A549 (cell line): ENCODE data around the gene CTBP2. TPM values are rescaled to one million over a fixed set of nuclear protein-coding genes. Genes with fewer than 3 reads are reported as not detected.

Experiments
- ATAC-seq, 2 experiments: fragments of 200-7000 bp in 1 of 2; fragments of >200 bp in 1 of 2; cut with Nextera tagmentation in 1 of 2; cut with Tn5 transposase in 1 of 2; 3 replicates each; pipeline versions ENCODE4 v1.8.0 to v1.9.1; 2018 to 2020; ENCODE audit warnings: mild to moderate bottlenecking in 1 of 2, moderate library complexity in 1 of 2
- CTCF ChIA-PET: fragments of 300-600 bp; sonication (Branson Sonifier 250); formaldehyde crosslinking; extraction: SDS; loops from one replicate; lab custom pipeline; 2021; ENCODE audit warnings: antibody characterized with exemption, inconsistent platforms; lab: Yijun Ruan, JAX
- POLR2A ChIA-PET: fragments of 350-600 bp; formaldehyde crosslinking; extraction: SDS; loops from one replicate; lab custom pipeline; 2021; ENCODE audit warnings: antibody characterized with exemption, inconsistent platforms; lab: Yijun Ruan, JAX
- DNase-seq, 2 experiments: peaks; one replicate each; pipeline versions ENCODE4 v3.0.0 to v3.0.0-alpha.2; 2011 to 2016; ENCODE audit warnings: low read depth in 1 of 2, low spot score in 1 of 2
- FAIRE-seq: peaks from 2 replicates; lab custom pipeline; 2011; peaks lifted over from hg19 to GRCh38; lab: Jason Lieb, UNC
- H3K27ac ChIP-seq, 2 experiments: fragments of >200 bp; sonication (Bioruptor Twin); formaldehyde crosslinking; 3 replicates each; pipeline ENCODE4 v1.5.1; 2016 to 2017
- H3K4me1 ChIP-seq: fragments of >200 bp; sonication (Bioruptor Twin); formaldehyde crosslinking; 3 replicates; pipeline ENCODE4 v1.6.1; 2016
- H3K4me2 ChIP-seq: fragments of >200 bp; sonication (Bioruptor Twin); formaldehyde crosslinking; 3 replicates; pipeline ENCODE4 v1.6.1; 2016
- H3K4me3 ChIP-seq: fragments of >200 bp; sonication (Bioruptor Twin); formaldehyde crosslinking; 3 replicates; pipeline ENCODE4 v1.5.1; 2016
- H3K9me3 ChIP-seq: fragments of >200 bp; sonication (Bioruptor Twin); formaldehyde crosslinking; 3 replicates; pipeline ENCODE4 v1.6.1; 2016
- CHD2 ChIP-seq: fragments of 150-350 bp; IDR thresholded peaks from 2 replicates; pipeline ENCODE4 v1.6.1; 2014; ENCODE audit warnings: low read length; ENCODE audit not compliant: partially characterized antibody
- CHD4 ChIP-seq: fragments of 200-600 bp; sonication (generic); IDR thresholded peaks from 2 replicates; pipeline ENCODE4 v1.6.1; 2016; ENCODE audit warnings: antibody characterized with exemption, mild to moderate bottlenecking, borderline replicate concordance
- EHF ChIP-seq: fragments of 250-450 bp; sonication (Bioruptor Pico); IDR thresholded peaks from 2 replicates; pipeline ENCODE4 v1.5.0; 2020; ENCODE audit warnings: mild to moderate bottlenecking
- FOXS1 ChIP-seq: fragments of 250-450 bp; sonication (Bioruptor Pico); IDR thresholded peaks from 2 replicates; pipeline ENCODE4 v1.5.0; 2020; ENCODE audit warnings: mild to moderate bottlenecking, moderate library complexity
- GATA3 ChIP-seq: IDR thresholded peaks from 2 replicates; pipeline ENCODE4 v1.6.1; 2012; ENCODE audit warnings: borderline replicate concordance
- HEYL ChIP-seq: fragments of 250-450 bp; sonication (Bioruptor Pico); IDR thresholded peaks from 2 replicates; pipeline ENCODE4 v1.8.0; 2021; ENCODE audit warnings: mild to moderate bottlenecking, moderate library complexity
- HOXB13 ChIP-seq: fragments of 250-450 bp; sonication (Bioruptor Pico); IDR thresholded peaks from 2 replicates; pipeline ENCODE4 v1.5.0; 2020; ENCODE audit warnings: low read depth, mild to moderate bottlenecking, moderate library complexity
- KDM1A ChIP-seq: fragments of 200-600 bp; sonication (generic); IDR thresholded peaks from 2 replicates; pipeline ENCODE4 v1.6.1; 2016; ENCODE audit warnings: low read depth, mild to moderate bottlenecking
- NPAS2 ChIP-seq: fragments of 250-450 bp; sonication (Bioruptor Pico); IDR thresholded peaks from 2 replicates; pipeline ENCODE4 v1.8.0; 2022; ENCODE audit warnings: mild to moderate bottlenecking, moderate library complexity, borderline replicate concordance
- PHF8 ChIP-seq: fragments of 200-600 bp; sonication (generic); IDR thresholded peaks from 2 replicates; pipeline ENCODE4 v1.6.1; 2016; ENCODE audit warnings: low read depth, mild to moderate bottlenecking, antibody characterized with exemption, moderate library complexity, borderline replicate concordance
- RAD21 ChIP-seq, 2 experiments: fragments of >200 bp in 1 of 2; sonication (Bioruptor Twin) in 1 of 2; formaldehyde crosslinking in 1 of 2; IDR thresholded peaks in 1 of 2; conservative IDR thresholded peaks in 1 of 2; 2 replicates in 1 of 2; 3 replicates in 1 of 2; pipeline ENCODE4 v1.6.1; 2012 to 2018; ENCODE audit warnings: inconsistent platforms in 1 of 2
- RNF2 ChIP-seq: fragments of 200-600 bp; sonication (generic); IDR thresholded peaks from 2 replicates; pipeline ENCODE4 v1.6.1; 2016; ENCODE audit warnings: low read depth, mild to moderate bottlenecking, antibody characterized with exemption, moderate library complexity, borderline replicate concordance
- SREBF2 ChIP-seq: fragments of 450-650 bp; IDR thresholded peaks from 2 replicates; pipeline ENCODE4 v1.6.1; 2014; ENCODE audit warnings: mild to moderate bottlenecking, moderate library complexity
- ZC3H11A ChIP-seq: fragments of 450-650 bp; IDR thresholded peaks from 2 replicates; pipeline ENCODE4 v1.6.1; 2014; ENCODE audit warnings: antibody characterized with exemption, mild to moderate bottlenecking
- ZSCAN20 ChIP-seq: fragments of 250-450 bp; sonication (Bioruptor Pico); IDR thresholded peaks from 2 replicates; pipeline ENCODE4 v1.8.0; 2022; ENCODE audit warnings: mild to moderate bottlenecking, moderate library complexity
- WGBS: methylation state at CpG from one replicate; pipeline ENCODE4 v1.1.6; 2017; ENCODE audit errors: missing lambda C conversion rate; 5-methylcytosine and 5-hydroxymethylcytosine counted together
- polyA plus RNA-seq, 4 experiments: library from polyadenylated mRNA; depleted of rRNA in 3 of 4; stranded (reverse); fragments of >200 nt; fragmentation: RNase III in 1 of 4; extraction: RNeasy Plus Mini Kit Qiagen cat#74134 plus additional on column Dnase treatment in 1 of 4; gene quantifications; 2 replicates in 3 of 4; 3 replicates in 1 of 4; pipeline ENCODE4 v1.2.3, GENCODE V29; 2011 to 2017
- TF ChIP-seq, protein P1 (sequence below): fragments of >200 bp; sonication (Bioruptor Twin); formaldehyde crosslinking; IDR thresholded peaks from 3 replicates; pipeline ENCODE4 v1.5.1; 2016
- TF ChIP-seq, protein P2 (sequence below): fragments of >200 bp; sonication (Bioruptor Twin); formaldehyde crosslinking; IDR thresholded peaks from 2 replicates; pipeline ENCODE4 v1.6.1; 2016
- TF ChIP-seq, protein P3 (sequence below): IDR thresholded peaks from 2 replicates; pipeline ENCODE4 v1.6.1; 2012; ENCODE audit warnings: low read depth, borderline replicate concordance
- TF ChIP-seq, protein P4 (sequence below): fragments of 200-600 bp; sonication (generic); IDR thresholded peaks from 2 replicates; pipeline ENCODE4 v1.6.1; 2016; ENCODE audit warnings: antibody characterized with exemption, mild to moderate bottlenecking, moderate library complexity

CTBP2 gene
- polyA plus RNA-seq, 2 of the 4 experiments (the other 2 are of a cell fraction), result 74.9 to 78.9 TPM

DNA sequence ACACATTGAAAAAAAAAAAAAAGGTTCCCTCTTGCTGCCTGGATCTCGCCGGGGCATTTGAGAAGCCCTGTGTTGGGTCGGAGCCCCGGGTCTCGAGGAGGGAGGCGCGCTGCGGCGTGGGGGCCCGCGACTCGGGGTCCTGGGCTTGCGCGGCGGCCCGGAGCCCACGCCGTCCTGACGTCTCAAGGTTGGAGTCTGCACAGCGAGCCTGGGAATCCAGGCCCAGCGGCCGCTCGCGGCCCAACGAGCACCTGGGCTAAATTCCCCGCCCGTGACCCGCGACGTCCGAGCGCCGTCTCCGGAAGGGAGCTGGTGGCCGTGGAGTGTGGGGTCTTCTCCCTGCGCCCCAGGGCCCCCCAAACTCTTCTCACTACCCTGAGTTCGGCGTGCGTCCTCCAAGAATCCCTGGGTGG, 1.4 kb upstream of the CTBP2 start:
- CTCF ChIA-PET, result interaction anchor here (0.7 to 1.7 kb wide), 9 partner anchors 10 to 538 kb away, joined by 3 to 8 read pairs (median 4); no protein-coding TSS in a partner anchor
- TF ChIP-seq KDM1A, result no peak
- no peak for TF ChIP-seq PHF8
- peak in 1 of 2 experiments; percentile 26; a peak in 1 of 5 replicates for TF ChIP-seq RAD21 (conservative IDR thresholded peaks at IDR 0.05 in 1 of 2, IDR thresholded peaks at IDR 0.05 in 1 of 2)
- TF ChIP-seq CHD4, result no peak
- TF ChIP-seq, protein P1, sequence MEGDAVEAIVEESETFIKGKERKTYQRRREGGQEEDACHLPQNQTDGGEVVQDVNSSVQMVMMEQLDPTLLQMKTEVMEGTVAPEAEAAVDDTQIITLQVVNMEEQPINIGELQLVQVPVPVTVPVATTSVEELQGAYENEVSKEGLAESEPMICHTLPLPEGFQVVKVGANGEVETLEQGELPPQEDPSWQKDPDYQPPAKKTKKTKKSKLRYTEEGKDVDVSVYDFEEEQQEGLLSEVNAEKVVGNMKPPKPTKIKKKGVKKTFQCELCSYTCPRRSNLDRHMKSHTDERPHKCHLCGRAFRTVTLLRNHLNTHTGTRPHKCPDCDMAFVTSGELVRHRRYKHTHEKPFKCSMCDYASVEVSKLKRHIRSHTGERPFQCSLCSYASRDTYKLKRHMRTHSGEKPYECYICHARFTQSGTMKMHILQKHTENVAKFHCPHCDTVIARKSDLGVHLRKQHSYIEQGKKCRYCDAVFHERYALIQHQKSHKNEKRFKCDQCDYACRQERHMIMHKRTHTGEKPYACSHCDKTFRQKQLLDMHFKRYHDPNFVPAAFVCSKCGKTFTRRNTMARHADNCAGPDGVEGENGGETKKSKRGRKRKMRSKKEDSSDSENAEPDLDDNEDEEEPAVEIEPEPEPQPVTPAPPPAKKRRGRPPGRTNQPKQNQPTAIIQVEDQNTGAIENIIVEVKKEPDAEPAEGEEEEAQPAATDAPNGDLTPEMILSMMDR, result no peak; the same call in 1 of the 3 replicates
- no peak for TF ChIP-seq CHD2
- no peak for TF ChIP-seq GATA3
- TF ChIP-seq SREBF2, result no peak
- TF ChIP-seq HOXB13 (CRISPR knock-in tag), result no peak
- TF ChIP-seq FOXS1 (CRISPR knock-in tag), result no peak
- TF ChIP-seq HEYL (CRISPR knock-in tag), result no peak
- TF ChIP-seq ZSCAN20, result no peak
- no peak for TF ChIP-seq EHF (CRISPR knock-in tag)
- TF ChIP-seq, protein P2, sequence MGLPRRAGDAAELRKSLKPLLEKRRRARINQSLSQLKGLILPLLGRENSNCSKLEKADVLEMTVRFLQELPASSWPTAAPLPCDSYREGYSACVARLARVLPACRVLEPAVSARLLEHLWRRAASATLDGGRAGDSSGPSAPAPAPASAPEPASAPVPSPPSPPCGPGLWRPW, result no peak
- TF ChIP-seq RNF2, result peak; percentile 34; the same call in 1 of the 2 replicates
- TF ChIP-seq, protein P3, sequence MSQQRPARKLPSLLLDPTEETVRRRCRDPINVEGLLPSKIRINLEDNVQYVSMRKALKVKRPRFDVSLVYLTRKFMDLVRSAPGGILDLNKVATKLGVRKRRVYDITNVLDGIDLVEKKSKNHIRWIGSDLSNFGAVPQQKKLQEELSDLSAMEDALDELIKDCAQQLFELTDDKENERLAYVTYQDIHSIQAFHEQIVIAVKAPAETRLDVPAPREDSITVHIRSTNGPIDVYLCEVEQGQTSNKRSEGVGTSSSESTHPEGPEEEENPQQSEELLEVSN, result peak; percentile 59; the same call in 1 of the 2 replicates
- TF ChIP-seq, protein P4, sequence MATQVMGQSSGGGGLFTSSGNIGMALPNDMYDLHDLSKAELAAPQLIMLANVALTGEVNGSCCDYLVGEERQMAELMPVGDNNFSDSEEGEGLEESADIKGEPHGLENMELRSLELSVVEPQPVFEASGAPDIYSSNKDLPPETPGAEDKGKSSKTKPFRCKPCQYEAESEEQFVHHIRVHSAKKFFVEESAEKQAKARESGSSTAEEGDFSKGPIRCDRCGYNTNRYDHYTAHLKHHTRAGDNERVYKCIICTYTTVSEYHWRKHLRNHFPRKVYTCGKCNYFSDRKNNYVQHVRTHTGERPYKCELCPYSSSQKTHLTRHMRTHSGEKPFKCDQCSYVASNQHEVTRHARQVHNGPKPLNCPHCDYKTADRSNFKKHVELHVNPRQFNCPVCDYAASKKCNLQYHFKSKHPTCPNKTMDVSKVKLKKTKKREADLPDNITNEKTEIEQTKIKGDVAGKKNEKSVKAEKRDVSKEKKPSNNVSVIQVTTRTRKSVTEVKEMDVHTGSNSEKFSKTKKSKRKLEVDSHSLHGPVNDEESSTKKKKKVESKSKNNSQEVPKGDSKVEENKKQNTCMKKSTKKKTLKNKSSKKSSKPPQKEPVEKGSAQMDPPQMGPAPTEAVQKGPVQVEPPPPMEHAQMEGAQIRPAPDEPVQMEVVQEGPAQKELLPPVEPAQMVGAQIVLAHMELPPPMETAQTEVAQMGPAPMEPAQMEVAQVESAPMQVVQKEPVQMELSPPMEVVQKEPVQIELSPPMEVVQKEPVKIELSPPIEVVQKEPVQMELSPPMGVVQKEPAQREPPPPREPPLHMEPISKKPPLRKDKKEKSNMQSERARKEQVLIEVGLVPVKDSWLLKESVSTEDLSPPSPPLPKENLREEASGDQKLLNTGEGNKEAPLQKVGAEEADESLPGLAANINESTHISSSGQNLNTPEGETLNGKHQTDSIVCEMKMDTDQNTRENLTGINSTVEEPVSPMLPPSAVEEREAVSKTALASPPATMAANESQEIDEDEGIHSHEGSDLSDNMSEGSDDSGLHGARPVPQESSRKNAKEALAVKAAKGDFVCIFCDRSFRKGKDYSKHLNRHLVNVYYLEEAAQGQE, result no peak
- no peak for TF ChIP-seq ZC3H11A
- TF ChIP-seq NPAS2, result no peak
- peak overlapping the region; percentile 94 to 99 for H3K27ac ChIP-seq
- H3K4me3 ChIP-seq, result peak overlapping the region; percentile 92
- no peaks in the 10 kb centered on the region for H3K9me3 ChIP-seq
- POLR2A ChIA-PET, result no interaction called here
- peak overlapping the region; percentile 96 for H3K4me2 ChIP-seq
- ATAC-seq, result peak; percentile 3 to 28; a peak in 4 of 6 replicates
- no peak for FAIRE-seq
- no peak for DNase-seq
- WGBS, result 11% methylated on average over 34 of the region's 39 CpGs
- peaks cover 21% of the 10 kb centered on the region for H3K4me1 ChIP-seq
